Measurements from ENCODE around the gene SNX14.

SNX14 gene

GRCh38 chr6:85496856-85497255 lies 96.8 kb downstream of the SNX14 start:
- DNase-seq, result no peak

- no peak for DNase-seq
Observed at GRCh38 chr6:85496009-85496579, 97.6 kb downstream of the SNX14 start.

GRCh38 chr6:85494547-85495536 lies 98.8 kb downstream of the SNX14 start:
- no peak for DNase-seq

GRCh38 chr6:85493389-85493788 lies 100.3 kb downstream of the SNX14 start:
- DNase-seq, result no peak

- DNase-seq, result no peak
Observed at GRCh38 chr6:85490516-85491248, 103.0 kb downstream of the SNX14 start.

GRCh38 chr6:85484948-85485347 lies 108.7 kb downstream of the SNX14 start:
- DNase-seq, result no peak

GRCh38 chr6:85483846-85484245 lies 109.8 kb downstream of the SNX14 start:
- no peak for DNase-seq

GRCh38 chr6:85482905-85483700 lies 110.6 kb downstream of the SNX14 start:
- DNase-seq, result peak; percentile 5

- DNase-seq, result no peak
Observed at GRCh38 chr6:85482206-85482904, 111.3 kb downstream of the SNX14 start.

GRCh38 chr6:85479208-85479607 lies 114.5 kb downstream of the SNX14 start:
- DNase-seq, result no peak

GRCh38 chr6:85476532-85476931 lies 117.1 kb downstream of the SNX14 start:
- no peak for DNase-seq

GRCh38 chr6:85473748-85474147 lies 119.9 kb downstream of the SNX14 start:
- DNase-seq, result no peak

- no peak for DNase-seq
Observed at GRCh38 chr6:85472744-85473143, 120.9 kb downstream of the SNX14 start.

- DNase-seq, result no peak
Observed at GRCh38 chr6:85470023-85470410, 123.6 kb downstream of the SNX14 start.

GRCh38 chr6:85469276-85470022 lies 124.2 kb downstream of the SNX14 start:
- DNase-seq, result no peak

- DNase-seq, result no peak
Observed at GRCh38 chr6:85468326-85468725, 125.3 kb downstream of the SNX14 start.

GRCh38 chr6:85465762-85466161 lies 127.9 kb downstream of the SNX14 start:
- DNase-seq, result no peak

- no peak for DNase-seq
Observed at GRCh38 chr6:85464722-85465150, 128.9 kb downstream of the SNX14 start.

GRCh38 chr6:85464260-85464644 lies 129.4 kb downstream of the SNX14 start:
- no peak for DNase-seq

GRCh38 chr6:85463621-85464259 lies 129.9 kb downstream of the SNX14 start:
- DNase-seq, result no peak

- DNase-seq, result no peak
Observed at GRCh38 chr6:85462673-85463072, 131.0 kb downstream of the SNX14 start.
